ENCODE data around the gene EFNA4.

GRCh38 chr1:155081472-155082300 lies 18.1 kb downstream of the EFNA4 start:
- TF ChIP-seq POLR2A (IDR thresholded peaks at IDR 0.05) (no peak), CTCF (IDR thresholded peaks at IDR 0.05) (no peak)

Measured in body of pancreas (tissue), 4 donors.